HUES48 (cell line): Measurements from ENCODE around the gene ITIH5.
"Not testable (repeated sequence)": the region's sequence is repeated elsewhere in the genome, so short reads cannot be mapped to it uniquely, and the experiment has no call there.

Experiments
- H3K27ac ChIP-seq: one replicate; pipeline ENCODE4 v1.7.0; 2013; ENCODE audit warnings: low read depth, low read length, inconsistent platforms
- H3K27me3 ChIP-seq: 2 replicates; pipeline ENCODE4 v1.6.1; 2013; ENCODE audit warnings: mild to moderate bottlenecking, low read length; ENCODE audit not compliant: control insufficient read depth, insufficient read depth
- H3K36me3 ChIP-seq: 2 replicates; pipeline ENCODE4 v1.6.1; 2013; ENCODE audit warnings: low read length; ENCODE audit not compliant: control insufficient read depth, insufficient read depth
- H3K4me1 ChIP-seq: 2 replicates; pipeline ENCODE4 v1.6.1; 2013; ENCODE audit warnings: mild to moderate bottlenecking, low read length; ENCODE audit not compliant: control insufficient read depth, insufficient read depth
- H3K4me3 ChIP-seq: 2 replicates; pipeline ENCODE4 v1.5.1; 2013; ENCODE audit warnings: mild to moderate bottlenecking, low read depth, low read length
- H3K9ac ChIP-seq: 2 replicates; pipeline ENCODE4 v1.6.1; 2013; ENCODE audit warnings: mild to moderate bottlenecking, low read depth, low read length, moderate library complexity
- H3K9me3 ChIP-seq: 2 replicates; pipeline ENCODE4 v1.6.1; 2013; ENCODE audit warnings: low read length; ENCODE audit not compliant: control insufficient read depth, insufficient read depth

Gene ITIH5

GRCh38 chr10:7686351-7687171, 19.8 kb upstream of the ITIH5 start:
- no peak overlapping the region for H3K27ac ChIP-seq
- no peaks in the 10 kb centered on the region for H3K4me1 ChIP-seq
- no peak overlapping the region for H3K4me3 ChIP-seq
- H3K9me3 ChIP-seq, result peaks cover 5% of the 10 kb centered on the region
- H3K36me3 ChIP-seq, result no peaks in the 10 kb centered on the region
- H3K9ac ChIP-seq, result no peak overlapping the region
- H3K27me3 ChIP-seq, result no peaks in the 10 kb centered on the region

- H3K4me1 ChIP-seq, H3K27me3 ChIP-seq, H3K27ac ChIP-seq, H3K9ac ChIP-seq, H3K9me3 ChIP-seq, H3K36me3 ChIP-seq, H3K4me3 ChIP-seq: not testable (repeated sequence)
These were observed 13.3 kb upstream of the ITIH5 start for GRCh38 chr10:7680078-7680477.

GRCh38 chr10:7679256-7679655, 12.5 kb upstream of the ITIH5 start:
- no peak overlapping the region for H3K27ac ChIP-seq
- no peak overlapping the region for H3K4me3 ChIP-seq
- no peaks in the 10 kb centered on the region for H3K27me3 ChIP-seq
- H3K9ac ChIP-seq, result no peak overlapping the region
- H3K4me1 ChIP-seq, result no peaks in the 10 kb centered on the region
- no peaks in the 10 kb centered on the region for H3K36me3 ChIP-seq
- no peaks in the 10 kb centered on the region for H3K9me3 ChIP-seq

- no peak overlapping the region for H3K9ac ChIP-seq
- H3K27me3 ChIP-seq, result peaks cover 22% of the 10 kb centered on the region
- H3K4me3 ChIP-seq, result no peak overlapping the region
- H3K27ac ChIP-seq, result no peak overlapping the region
- no peaks in the 10 kb centered on the region for H3K36me3 ChIP-seq
- peaks cover 4% of the 10 kb centered on the region; the same call in 1 of the 2 replicates for H3K4me1 ChIP-seq
- no peaks in the 10 kb centered on the region for H3K9me3 ChIP-seq
These were observed 5.8 kb upstream of the ITIH5 start for GRCh38 chr10:7672341-7673134.

- H3K4me1 ChIP-seq, result peaks cover 16% of the 10 kb centered on the region; the same call in 1 of the 2 replicates
- no peaks in the 10 kb centered on the region for H3K9me3 ChIP-seq
- no peak overlapping the region for H3K9ac ChIP-seq
- H3K27me3 ChIP-seq, result peaks cover 38% of the 10 kb centered on the region
- H3K36me3 ChIP-seq, result no peaks in the 10 kb centered on the region
- no peak overlapping the region for H3K4me3 ChIP-seq
- H3K27ac ChIP-seq, result no peak overlapping the region
These were observed 3.4 kb upstream of the ITIH5 start for GRCh38 chr10:7670157-7670556.

- H3K27me3 ChIP-seq, result peaks cover 47% of the 10 kb centered on the region
- H3K9me3 ChIP-seq, result no peaks in the 10 kb centered on the region
- peak overlapping the region; percentile 63 for H3K4me3 ChIP-seq
- H3K36me3 ChIP-seq, result no peaks in the 10 kb centered on the region
- H3K9ac ChIP-seq, result no peak overlapping the region
- H3K27ac ChIP-seq, result no peak overlapping the region
- peaks cover 17% of the 10 kb centered on the region; the same call in 1 of the 2 replicates for H3K4me1 ChIP-seq
These were observed 736 bp upstream of the ITIH5 start for GRCh38 chr10:7667262-7668141.

- peak overlapping the region; percentile 65 for H3K4me3 ChIP-seq
- no peaks in the 10 kb centered on the region for H3K36me3 ChIP-seq
- H3K9me3 ChIP-seq, result no peaks in the 10 kb centered on the region
These were observed 999 bp downstream of the ITIH5 start for GRCh38 chr10:7665767-7666166.

GRCh38 chr10:7664707-7665106, 2.1 kb downstream of the ITIH5 start:
- peaks cover 42% of the 10 kb centered on the region for H3K27me3 ChIP-seq
- no peak overlapping the region for H3K27ac ChIP-seq

More at GRCh38 chr10:7665767-7666166, 999 bp downstream of the ITIH5 start:
- Histone ChIP-seq H3K27me3 (peaks cover 46% of the 10 kb centered on the region), H3K4me1 (0 out of 2 replicates have a peak, but pooled peaks cover 12% of the 10 kb centered on the region), H3K9ac (no peak overlapping the region), H3K27ac (no peak overlapping the region)

GRCh38 chr10:7662522-7662921, 4.2 kb downstream of the ITIH5 start:
- Histone ChIP-seq H3K9me3 (no peaks in the 10 kb centered on the region), H3K36me3 (no peaks in the 10 kb centered on the region), H3K27ac (no peak overlapping the region), H3K4me3 (no peak overlapping the region), H3K9ac (no peak overlapping the region), H3K4me1 (0 out of 2 replicates have a peak, but pooled peaks cover 12% of the 10 kb centered on the region), H3K27me3 (peaks cover 25% of the 10 kb centered on the region)

More at GRCh38 chr10:7664707-7665106, 2.1 kb downstream of the ITIH5 start:
- 0 out of 2 replicates have a peak, but pooled peaks cover 12% of the 10 kb centered on the region for H3K4me1 ChIP-seq
- H3K4me3 ChIP-seq, result no peak overlapping the region
- no peak overlapping the region for H3K9ac ChIP-seq
- H3K9me3 ChIP-seq, result no peaks in the 10 kb centered on the region
- no peaks in the 10 kb centered on the region for H3K36me3 ChIP-seq

- no peak overlapping the region for H3K9ac ChIP-seq
- no peak overlapping the region for H3K27ac ChIP-seq
- H3K27me3 ChIP-seq, result peaks cover 3% of the 10 kb centered on the region; the same call in 1 of the 2 replicates
- H3K36me3 ChIP-seq, result no peaks in the 10 kb centered on the region
- H3K4me3 ChIP-seq, result no peak overlapping the region
- H3K4me1 ChIP-seq, result no peaks in the 10 kb centered on the region
- no peaks in the 10 kb centered on the region for H3K9me3 ChIP-seq
These were observed 7.2 kb downstream of the ITIH5 start for GRCh38 chr10:7659560-7659959.
